NB4 (cell line): ENCODE measurements around the gene RTP3.

ENCODE experiments used
- DNase-seq: peaks from one replicate; pipeline ENCODE4 v3.0.0; 2010; ENCODE audit warnings: low read depth
- H3K4me3 ChIP-seq: one replicate; pipeline ENCODE4 v1.5.1; 2011; ENCODE audit warnings: mild to moderate bottlenecking, low read depth, low read length, moderate library complexity
- CTCF ChIP-seq: IDR thresholded peaks from one replicate; pipeline ENCODE4 v1.5.1; 2012; ENCODE audit warnings: low read depth, low read length
- MAX ChIP-seq: IDR thresholded peaks from 2 replicates; pipeline ENCODE4 v1.6.1; 2011; ENCODE audit warnings: low read depth, low read length
- MYC ChIP-seq: IDR thresholded peaks from 2 replicates; pipeline ENCODE4 v1.6.1; 2011; ENCODE audit warnings: low read depth, low read length
- POLR2A ChIP-seq: IDR thresholded peaks from 2 replicates; pipeline ENCODE4 v1.6.1; 2011; ENCODE audit warnings: mild to moderate bottlenecking; ENCODE audit not compliant: insufficient read length; ENCODE audit errors: extremely low read depth

Gene RTP3

GRCh38 chr3:46538803-46539442 is 41.1 kb downstream of the RTP3 start:
- peak; percentile 86 for DNase-seq
- peak; percentile 23 for TF ChIP-seq POLR2A
- TF ChIP-seq MAX = peak; percentile 71
- peak; percentile 40; the same call in 1 of the 2 replicates for TF ChIP-seq MYC
- TF ChIP-seq CTCF = no peak
- peak overlapping the region; percentile 50 for H3K4me3 ChIP-seq

GRCh38 chr3:46539443-46540005 is 41.7 kb downstream of the RTP3 start:
- TF ChIP-seq MYC = no peak
- TF ChIP-seq CTCF = no peak
- no peak for TF ChIP-seq POLR2A
- TF ChIP-seq MAX = no peak
- peak overlapping the region; percentile 50 for H3K4me3 ChIP-seq
- DNase-seq = no peak

GRCh38 chr3:46540550-46540949 is 42.8 kb downstream of the RTP3 start:
- TF ChIP-seq POLR2A (no peak), MYC (no peak), CTCF (no peak), MAX (no peak)
- no peak overlapping the region for H3K4me3 ChIP-seq
- DNase-seq = no peak

GRCh38 chr3:46541835-46542234 is 44.1 kb downstream of the RTP3 start:
- peak; percentile 66 for DNase-seq
- no peak overlapping the region for H3K4me3 ChIP-seq
- TF ChIP-seq MAX (no peak), MYC (no peak), CTCF (no peak)

GRCh38 chr3:46542344-46542743 is 44.6 kb downstream of the RTP3 start:
- no peak overlapping the region for H3K4me3 ChIP-seq
- TF ChIP-seq MAX (no peak), POLR2A (no peak), MYC (no peak), CTCF (no peak)
- no peak for DNase-seq

- DNase-seq = no peak
- TF ChIP-seq CTCF (no peak), POLR2A (no peak), MAX (no peak), MYC (no peak)
- no peak overlapping the region for H3K4me3 ChIP-seq
Measured at GRCh38 chr3:46542801-46543201, 45.0 kb downstream of the RTP3 start.
